Glutamatergic neuron (in vitro differentiated cells): Measurements from ENCODE around the gene BCOR. TPM values are rescaled to one million over a fixed set of nuclear protein-coding genes. Genes with fewer than 3 reads are reported as not detected.

Experiments used
- DNase-seq: peaks from one replicate; pipeline ENCODE4 v3.0.0; 2022
- H3K27ac Mint-ChIP-seq: one replicate; pipeline ENCODE4 v1.8.0; 2020; ENCODE audit warnings: mild to moderate bottlenecking, mixed read lengths, inconsistent platforms; ENCODE audit not compliant: unreplicated experiment
- H3K27me3 Mint-ChIP-seq: one replicate; pipeline ENCODE4 v1.8.0; 2020; ENCODE audit warnings: mild to moderate bottlenecking, moderate library complexity, mixed read lengths, inconsistent platforms; ENCODE audit not compliant: unreplicated experiment
- H3K36me3 Mint-ChIP-seq: one replicate; pipeline ENCODE4 v1.8.0; 2020; ENCODE audit warnings: mild to moderate bottlenecking, mixed read lengths, inconsistent platforms; ENCODE audit not compliant: unreplicated experiment
- H3K4me1 Mint-ChIP-seq: one replicate; pipeline ENCODE4 v1.8.0; 2020; ENCODE audit warnings: mild to moderate bottlenecking, low read depth, mixed read lengths, inconsistent platforms; ENCODE audit not compliant: unreplicated experiment
- H3K4me3 Mint-ChIP-seq: one replicate; pipeline ENCODE4 v1.8.0; 2020; ENCODE audit warnings: mild to moderate bottlenecking, mixed read lengths, inconsistent platforms; ENCODE audit not compliant: unreplicated experiment
- H3K9me3 Mint-ChIP-seq: one replicate; pipeline ENCODE4 v1.8.0; 2020; ENCODE audit warnings: mild to moderate bottlenecking, moderate library complexity, mixed read lengths, inconsistent platforms; ENCODE audit not compliant: unreplicated experiment
- total RNA-seq: library from RNA; stranded (reverse); fragmentation: NEBNext Ultra II Directional; extraction: Animal tissue kit (Norgen Biotek cat#: 25700); gene quantifications from one replicate; pipeline ENCODE4 v1.2.1, GENCODE V29; 2021; ENCODE audit not compliant: unreplicated experiment
- TF ChIP-seq, protein P1 (sequence below): fragments of 200-600 bp; sonication (generic); IDR thresholded peaks from one replicate; pipeline ENCODE4 v1.5.0; 2021; ENCODE audit not compliant: partially characterized antibody, unreplicated experiment

BCOR gene
- total RNA-seq, 1 donor from 2014 or later: 59.0 TPM

DNA sequence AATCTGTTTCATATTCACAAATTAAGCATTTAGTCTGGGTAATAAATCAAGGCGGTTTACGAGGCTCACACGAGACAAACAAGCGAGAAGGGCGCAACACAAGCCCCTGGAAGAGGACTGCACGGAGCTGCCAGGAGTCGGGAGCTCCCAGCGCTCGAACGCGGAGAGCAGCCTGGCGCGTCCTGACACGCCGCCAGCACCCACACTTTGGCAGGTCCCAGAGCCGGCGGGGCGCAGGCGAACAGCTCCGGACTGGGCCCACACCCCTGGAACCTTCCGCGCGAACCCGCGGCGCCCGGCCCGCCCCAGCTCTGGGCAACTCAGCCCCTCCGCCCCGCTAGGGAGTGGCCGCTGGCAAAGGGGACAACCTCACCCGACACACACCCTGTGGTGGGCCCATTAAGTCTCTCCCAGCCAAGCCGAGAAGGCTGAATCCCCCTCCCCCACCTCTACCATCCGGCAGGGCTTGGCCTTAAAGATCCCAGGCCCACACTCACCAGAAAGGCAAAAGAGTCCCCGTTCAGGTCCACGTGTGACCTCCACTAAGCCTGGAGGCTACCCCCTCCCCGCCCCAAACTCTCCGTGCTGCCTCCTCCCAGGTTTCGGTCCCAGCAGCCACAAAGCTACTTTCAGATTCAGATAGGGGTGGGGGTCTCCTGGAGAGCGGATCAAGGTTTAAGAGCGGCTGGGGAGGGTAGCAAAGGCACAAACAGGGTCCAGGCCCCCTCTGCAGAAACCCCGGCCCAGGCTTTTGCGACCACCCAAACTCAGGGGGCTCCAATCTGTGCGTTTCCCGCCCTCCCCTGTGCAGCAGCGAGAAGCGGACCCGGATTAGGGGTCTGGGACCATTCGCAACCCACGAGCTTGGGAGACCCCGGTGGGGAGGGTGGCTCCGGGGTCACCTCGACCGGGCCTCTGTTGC, 47.5 kb upstream of the BCOR start:
- H3K27me3 Mint-ChIP-seq: peaks cover 9% of the 10 kb centered on the region
- TF ChIP-seq, protein P1, sequence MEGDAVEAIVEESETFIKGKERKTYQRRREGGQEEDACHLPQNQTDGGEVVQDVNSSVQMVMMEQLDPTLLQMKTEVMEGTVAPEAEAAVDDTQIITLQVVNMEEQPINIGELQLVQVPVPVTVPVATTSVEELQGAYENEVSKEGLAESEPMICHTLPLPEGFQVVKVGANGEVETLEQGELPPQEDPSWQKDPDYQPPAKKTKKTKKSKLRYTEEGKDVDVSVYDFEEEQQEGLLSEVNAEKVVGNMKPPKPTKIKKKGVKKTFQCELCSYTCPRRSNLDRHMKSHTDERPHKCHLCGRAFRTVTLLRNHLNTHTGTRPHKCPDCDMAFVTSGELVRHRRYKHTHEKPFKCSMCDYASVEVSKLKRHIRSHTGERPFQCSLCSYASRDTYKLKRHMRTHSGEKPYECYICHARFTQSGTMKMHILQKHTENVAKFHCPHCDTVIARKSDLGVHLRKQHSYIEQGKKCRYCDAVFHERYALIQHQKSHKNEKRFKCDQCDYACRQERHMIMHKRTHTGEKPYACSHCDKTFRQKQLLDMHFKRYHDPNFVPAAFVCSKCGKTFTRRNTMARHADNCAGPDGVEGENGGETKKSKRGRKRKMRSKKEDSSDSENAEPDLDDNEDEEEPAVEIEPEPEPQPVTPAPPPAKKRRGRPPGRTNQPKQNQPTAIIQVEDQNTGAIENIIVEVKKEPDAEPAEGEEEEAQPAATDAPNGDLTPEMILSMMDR: no peak
- H3K27ac Mint-ChIP-seq: no peak overlapping the region
- peak overlapping the region; percentile 72 for H3K4me3 Mint-ChIP-seq
- peaks cover 17% of the 10 kb centered on the region for H3K4me1 Mint-ChIP-seq
- no peak for DNase-seq
- H3K9me3 Mint-ChIP-seq: peaks cover 4% of the 10 kb centered on the region
- H3K36me3 Mint-ChIP-seq: no peaks in the 10 kb centered on the region

DNA sequence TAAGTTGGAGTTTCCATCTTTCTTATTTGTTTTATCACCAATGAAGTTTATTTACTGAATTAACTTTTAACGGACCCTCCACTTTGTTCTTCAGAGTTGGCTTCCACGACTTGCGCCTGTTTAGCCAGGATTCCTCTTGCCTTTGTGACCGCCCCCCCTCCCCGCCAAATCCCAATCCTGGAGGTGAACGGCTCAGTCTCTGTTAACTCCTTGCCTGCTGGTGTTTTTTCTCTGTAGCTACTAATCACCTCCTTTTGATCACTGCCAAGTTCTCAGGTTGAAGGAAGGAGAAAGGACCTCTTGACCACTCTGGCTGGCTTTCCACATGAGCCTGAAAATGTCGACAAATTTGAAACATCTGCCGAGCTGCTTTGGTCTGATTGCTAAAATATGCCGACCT, 46.8 kb upstream of the BCOR start:
- peaks cover 15% of the 10 kb centered on the region for H3K4me1 Mint-ChIP-seq
- peaks cover 4% of the 10 kb centered on the region for H3K9me3 Mint-ChIP-seq

DNA sequence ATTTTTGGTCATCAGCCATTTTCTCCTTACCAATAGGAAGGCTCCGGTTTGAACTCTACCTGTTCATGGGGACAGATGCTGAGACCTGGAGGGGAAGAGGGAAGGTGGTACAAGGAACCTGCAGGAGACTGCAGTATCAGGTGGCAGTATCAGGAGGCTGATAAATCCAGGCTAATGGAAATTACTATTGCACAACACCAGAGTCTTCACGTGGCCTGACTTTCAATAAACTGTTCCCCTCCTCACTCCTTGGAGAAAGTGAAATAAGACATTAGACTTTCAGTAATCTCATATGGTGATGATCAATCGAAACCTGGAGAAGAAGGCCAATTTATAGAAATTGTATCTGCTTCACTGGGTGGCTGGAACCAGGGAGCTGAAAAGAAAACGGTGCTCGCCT, 46.2 kb upstream of the BCOR start:
- Mint-ChIP-seq H3K36me3 (no peaks in the 10 kb centered on the region), H3K27ac (no peak overlapping the region), H3K27me3 (peaks cover 9% of the 10 kb centered on the region), H3K4me3 (no peak overlapping the region), H3K4me1 (peaks cover 15% of the 10 kb centered on the region), H3K9me3 (peaks cover 4% of the 10 kb centered on the region)
- DNase-seq: no peak
- TF ChIP-seq, protein P1: no peak

More for the DNA sequence above, 46.8 kb upstream of the BCOR start:
- Mint-ChIP-seq H3K4me3 (peak overlapping the region; percentile 72), H3K36me3 (no peaks in the 10 kb centered on the region), H3K27me3 (peaks cover 9% of the 10 kb centered on the region), H3K27ac (no peak overlapping the region)
- no peak for DNase-seq
- TF ChIP-seq, protein P1: no peak

DNA sequence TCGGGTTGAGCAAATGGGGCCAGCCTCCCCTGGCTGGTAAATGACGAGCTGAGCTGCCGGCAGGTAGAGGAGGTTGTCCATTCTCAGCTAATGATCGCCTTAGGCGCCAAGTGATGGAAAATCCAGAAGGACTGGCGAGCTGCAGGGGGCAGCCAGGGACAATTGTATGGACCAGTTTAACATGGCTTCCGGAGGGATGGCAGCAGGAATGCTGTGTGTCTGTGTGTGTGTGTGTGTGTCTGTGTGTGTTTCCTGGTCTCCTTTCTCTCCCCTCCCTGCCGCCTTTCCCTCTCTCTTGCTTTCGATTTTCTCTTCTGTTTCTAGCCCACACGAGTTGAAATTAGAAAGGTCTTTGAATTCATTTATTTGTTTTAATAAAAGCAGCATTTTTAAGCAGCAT, 45.2 kb upstream of the BCOR start:
- no peak overlapping the region for H3K27ac Mint-ChIP-seq
- H3K9me3 Mint-ChIP-seq: peaks cover 4% of the 10 kb centered on the region
- TF ChIP-seq, protein P1: no peak
- no peaks in the 10 kb centered on the region for H3K36me3 Mint-ChIP-seq
- H3K4me1 Mint-ChIP-seq: peaks cover 13% of the 10 kb centered on the region
- no peak for DNase-seq
- H3K4me3 Mint-ChIP-seq: no peak overlapping the region
- peaks cover 9% of the 10 kb centered on the region for H3K27me3 Mint-ChIP-seq

DNA sequence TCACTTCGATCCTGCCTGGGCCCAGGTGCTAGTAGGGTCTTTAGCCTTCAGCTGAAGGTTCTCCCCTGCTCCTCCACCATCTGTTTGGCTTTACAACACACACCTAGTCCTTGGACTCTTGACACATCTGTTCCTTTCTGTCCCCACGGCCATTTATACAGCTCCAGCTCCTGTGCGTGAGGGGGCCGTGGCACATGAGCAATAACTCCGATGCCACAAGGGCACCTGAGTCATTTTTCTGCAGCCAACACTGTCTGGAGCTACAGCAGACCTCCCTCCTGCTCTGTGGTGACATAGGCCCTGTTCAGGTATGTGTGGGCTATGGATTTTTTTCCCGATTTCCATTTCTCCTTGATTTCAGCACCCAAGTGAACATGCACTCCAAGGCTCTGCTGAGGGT, 44.7 kb upstream of the BCOR start:
- Mint-ChIP-seq H3K27me3 (peaks cover 9% of the 10 kb centered on the region), H3K4me1 (peaks cover 13% of the 10 kb centered on the region), H3K9me3 (peaks cover 4% of the 10 kb centered on the region), H3K27ac (peak overlapping the region; percentile 70), H3K36me3 (no peaks in the 10 kb centered on the region), H3K4me3 (no peak overlapping the region)
- DNase-seq: no peak
- TF ChIP-seq, protein P1: no peak
